Measurements from ENCODE around the gene CALR. TPM values are rescaled to one million over a fixed set of nuclear protein-coding genes. Genes with fewer than 3 reads are reported as not detected.
A peak's percentile ranks its signal among the peaks of the same experiment; 100 is the strongest.

CALR gene
- total and polyA plus RNA-seq, 9 of the 15 experiments (the other 6 are each of a cell fraction or from before 2014, with no cell fraction given) = 126 to 811 (median 642) TPM

- TF ChIP-seq CAMTA2 (CRISPR knock-in tag; conservative IDR thresholded peaks at IDR 0.05) (no peak), RFX5 (IDR thresholded peaks at IDR 0.05; ENCODE audit: low read depth, low read length) (no peak), GATA2 (CRISPR knock-in tag; IDR thresholded peaks at IDR 0.05) (no peak), ASH1L (IDR thresholded peaks at IDR 0.05; ENCODE audit: borderline replicate concordance, low read depth, partially characterized antibody) (peak; percentile 97), DDX20 (tag; IDR thresholded peaks at IDR 0.05; ENCODE audit: low read depth) (no peak), ZNF75A (CRISPR knock-in tag; IDR thresholded peaks at IDR 0.05) (no peak), ZNF76 (CRISPR knock-in tag; IDR thresholded peaks at IDR 0.05; ENCODE audit: borderline replicate concordance) (no peak), POLR2B (IDR thresholded peaks at IDR 0.05; ENCODE audit: low read depth, partially characterized antibody) (peak; percentile 98), ATF1 (CRISPR knock-in tag; IDR thresholded peaks at IDR 0.05) (0 out of 2 replicates have a peak, but pooled peaks have one; percentile 21), ATF1 (tag; IDR thresholded peaks at IDR 0.05) (peak; percentile 91), PATZ1 (CRISPR knock-in tag; IDR thresholded peaks at IDR 0.05; ENCODE audit: borderline replicate concordance) (no peak), PTTG1 (tag; IDR thresholded peaks at IDR 0.05; ENCODE audit: low read depth) (no peak), FOXA1 (IDR thresholded peaks at IDR 0.05; ENCODE audit: borderline replicate concordance) (no peak), NR2C2 (CRISPR knock-in tag; IDR thresholded peaks at IDR 0.05) (peak; percentile 30; the same call in 1 of the 2 replicates), NR2C2 (tag; IDR thresholded peaks at IDR 0.05) (peak; percentile 65), ZNF699 (CRISPR knock-in tag; IDR thresholded peaks at IDR 0.05; ENCODE audit: insufficient replicate concordance) (peak; percentile 24), NR2F6 (CRISPR knock-in tag; IDR thresholded peaks at IDR 0.05) (no peak), RBM22 (IDR thresholded peaks at IDR 0.05; ENCODE audit: low read depth, low read length, poor library complexity, severe bottlenecking) (peak; percentile 96), DNMT1 (IDR thresholded peaks at IDR 0.05) (no peak), PTBP1 (IDR thresholded peaks at IDR 0.05; ENCODE audit: low read depth, low read length) (no peak), CREB1 (IDR thresholded peaks at IDR 0.05) (peak; percentile 68), CREB1 (CRISPR knock-in tag; IDR thresholded peaks at IDR 0.05) (peak; percentile 76; the same call in 1 of the 2 replicates), RB1 (IDR thresholded peaks at IDR 0.05; ENCODE audit: low read depth) (peak; percentile 86), VEZF1 (CRISPR knock-in tag; IDR thresholded peaks at IDR 0.05) (peak; percentile 95), RBFOX2 (IDR thresholded peaks at IDR 0.05; ENCODE audit: low read depth, low read length) (peak; percentile 100), CCNT2 (IDR thresholded peaks at IDR 0.05; ENCODE audit: borderline replicate concordance, extremely low read depth, insufficient read length, low read depth, low read length) (peak; percentile 74), HDAC6 (IDR thresholded peaks at IDR 0.05; ENCODE audit: low read depth, low read length) (0 out of 2 replicates have a peak, but pooled peaks have one; percentile 58)
These were observed at the start of gene CALR (continued) for GRCh38 chr19:12937927-12938778.
